ENCODE data around the gene TENM4.

Gene TENM4

DNA sequence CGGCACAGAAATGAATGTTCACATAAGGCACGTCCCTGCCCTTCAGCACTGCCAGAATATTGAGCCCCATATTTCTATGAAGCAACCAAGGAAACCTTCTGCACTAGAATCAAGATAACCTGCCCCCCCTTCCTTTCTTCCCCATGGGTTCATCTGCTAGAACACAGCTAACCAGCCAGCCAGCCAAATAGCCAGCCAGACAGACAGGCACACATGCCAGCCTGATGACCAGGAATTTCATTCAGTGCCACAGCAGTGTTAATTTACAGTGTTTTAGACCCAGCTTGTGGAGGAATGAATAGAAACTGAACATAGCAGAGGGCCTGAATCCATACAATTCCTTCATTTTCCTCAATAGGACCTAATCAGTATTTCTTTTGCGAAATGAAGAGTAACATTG is 57.0 kb downstream of the TENM4 start:
- no peak for DNase-seq

DNA sequence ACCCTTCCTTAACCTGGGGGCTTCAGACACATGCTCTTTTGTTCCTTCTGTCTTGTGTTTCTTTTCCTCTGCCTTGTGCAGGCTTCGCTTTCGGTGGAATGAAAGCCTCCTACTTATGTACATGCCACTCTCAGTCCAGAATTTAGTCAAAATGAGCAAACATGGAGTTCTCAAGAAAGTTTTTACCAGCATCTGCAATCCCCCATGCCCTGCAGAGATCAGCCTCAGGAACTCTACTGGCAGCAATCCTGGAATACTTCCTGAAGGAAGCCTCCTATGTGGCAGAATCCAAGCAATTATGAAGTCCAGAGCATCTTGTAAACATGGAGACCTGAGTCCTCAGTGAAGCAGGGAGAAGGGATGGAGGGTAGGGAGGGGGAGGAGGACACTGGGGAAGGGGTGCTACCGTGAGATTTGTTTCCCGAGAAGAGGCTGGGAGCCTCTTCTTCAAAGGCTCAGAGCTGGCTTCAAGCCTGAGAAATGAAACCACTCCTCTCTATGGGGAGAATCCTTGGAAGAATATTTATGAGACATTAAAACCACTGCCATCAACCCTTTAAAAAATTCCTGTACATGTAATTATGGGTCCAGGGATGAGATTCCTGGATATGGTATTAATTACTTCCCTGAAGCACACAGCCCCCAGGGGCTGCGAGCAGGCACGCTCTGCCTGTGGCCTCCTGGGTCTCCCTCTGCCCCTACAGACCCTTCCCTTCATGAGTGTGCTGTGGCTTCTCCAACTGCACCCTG is 58.4 kb downstream of the TENM4 start:
- DNase-seq: no peak

DNA sequence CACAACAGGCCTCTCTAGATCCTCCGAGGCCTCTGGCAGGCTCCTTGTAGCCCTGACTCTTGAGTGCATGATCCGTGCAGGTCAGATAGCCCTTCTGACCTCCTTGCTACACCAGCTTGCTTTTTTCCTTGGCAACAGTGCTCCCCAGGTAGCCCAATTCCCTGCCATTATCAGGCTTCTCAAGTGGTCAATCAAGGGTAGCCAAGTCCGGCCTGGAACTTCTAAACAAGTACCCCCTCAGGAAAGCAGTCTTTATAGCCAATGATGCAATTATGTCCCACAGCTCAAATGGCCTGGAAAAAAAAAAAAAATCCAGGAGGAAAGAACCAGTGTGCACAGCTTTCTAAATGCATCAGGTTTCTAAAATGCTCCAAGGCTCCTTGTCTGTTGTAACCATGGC is 59.8 kb downstream of the TENM4 start:
- DNase-seq: no peak

DNA sequence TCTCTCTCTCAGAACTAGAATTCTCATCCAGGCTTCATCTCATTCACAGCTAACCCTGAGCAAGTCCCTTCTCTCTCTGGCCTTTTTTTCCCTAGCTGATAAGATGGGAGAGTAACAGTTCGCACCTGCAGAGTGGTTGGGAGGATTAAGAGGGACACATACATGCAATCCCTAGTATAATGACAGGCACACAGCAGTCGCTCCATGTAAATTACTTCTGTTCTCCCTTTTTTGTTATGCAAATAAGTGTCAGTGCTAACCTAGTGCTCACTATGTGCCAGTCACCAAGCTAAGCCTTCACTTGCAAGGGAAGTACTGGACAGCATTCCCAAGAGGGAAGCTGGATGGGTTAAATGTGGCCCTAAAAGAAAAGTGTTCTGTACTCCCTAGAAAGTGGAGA is 63.4 kb downstream of the TENM4 start:
- no peak for DNase-seq

DNA sequence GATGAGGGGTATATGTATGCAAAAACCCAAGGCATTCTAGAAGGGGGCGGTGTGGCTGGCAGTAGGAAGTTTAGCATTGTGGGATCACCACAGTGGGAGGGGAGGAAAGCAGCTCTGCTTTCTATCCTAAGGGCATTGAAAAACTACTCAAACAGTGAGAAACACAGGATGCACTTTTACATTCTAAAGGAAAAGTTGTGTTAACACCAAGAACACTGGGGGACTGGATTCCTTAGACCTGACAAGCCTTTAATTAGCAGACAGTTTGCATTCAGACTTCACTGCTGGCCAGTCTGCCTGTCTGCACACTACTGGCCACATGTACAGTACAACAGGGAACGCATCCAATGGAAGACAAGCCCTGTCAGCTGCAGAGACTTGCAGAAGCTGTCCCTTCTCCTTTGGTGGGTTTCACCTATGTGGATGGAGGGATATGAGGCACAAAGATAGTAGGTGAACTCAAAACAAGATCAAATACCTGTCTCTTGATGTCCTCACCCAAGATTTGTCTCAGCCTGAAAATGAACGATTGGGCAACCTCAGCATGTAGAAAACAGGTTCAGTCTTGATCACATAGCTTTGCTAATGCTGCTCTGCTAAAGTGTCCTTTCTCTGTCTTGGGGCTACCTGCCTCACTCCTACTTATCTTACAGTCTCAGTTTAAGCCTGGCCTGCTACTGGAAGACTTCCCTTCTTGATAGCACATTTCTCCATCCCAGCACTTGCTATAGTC is 64.8 kb downstream of the TENM4 start:
- no peak for DNase-seq

DNA sequence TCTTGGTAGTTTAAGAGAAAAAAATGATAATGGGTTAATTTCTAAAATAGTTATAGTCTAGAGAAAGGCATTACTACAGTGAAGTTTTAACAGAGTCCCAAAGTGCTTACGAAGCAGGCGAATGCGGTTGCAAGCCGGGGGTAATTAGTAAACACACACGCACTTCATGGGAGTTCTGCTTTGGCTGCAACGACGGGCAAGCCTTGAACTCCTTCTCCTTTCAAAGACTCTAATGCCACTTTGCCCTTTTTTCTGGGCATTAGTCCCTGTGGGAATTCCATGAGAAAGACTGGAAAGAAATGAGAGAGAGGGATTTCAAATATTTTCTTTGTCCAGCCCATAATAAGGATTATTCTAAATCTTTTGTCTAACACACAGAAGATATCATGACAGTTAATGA is 66.1 kb downstream of the TENM4 start:
- no peak for DNase-seq

DNA sequence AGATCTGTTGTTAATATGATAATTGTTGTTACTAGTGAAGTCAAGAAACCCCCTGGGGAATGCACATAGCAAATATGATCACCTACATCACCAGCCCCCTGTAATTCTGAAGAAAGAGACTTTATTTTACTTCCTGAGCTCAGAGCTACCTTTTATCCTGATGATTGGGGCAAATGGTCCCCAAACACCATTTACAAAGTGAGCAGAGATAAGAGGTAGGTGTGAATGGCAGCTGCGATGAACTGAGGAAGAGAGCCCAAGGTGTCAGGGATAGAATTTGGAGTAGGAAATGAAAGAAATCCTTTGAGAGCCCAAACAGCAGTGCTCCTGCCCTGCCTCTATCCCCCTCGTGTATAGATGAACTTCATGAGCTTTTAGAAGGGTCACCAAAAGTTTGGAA is 69.1 kb downstream of the TENM4 start:
- DNase-seq: no peak

DNA sequence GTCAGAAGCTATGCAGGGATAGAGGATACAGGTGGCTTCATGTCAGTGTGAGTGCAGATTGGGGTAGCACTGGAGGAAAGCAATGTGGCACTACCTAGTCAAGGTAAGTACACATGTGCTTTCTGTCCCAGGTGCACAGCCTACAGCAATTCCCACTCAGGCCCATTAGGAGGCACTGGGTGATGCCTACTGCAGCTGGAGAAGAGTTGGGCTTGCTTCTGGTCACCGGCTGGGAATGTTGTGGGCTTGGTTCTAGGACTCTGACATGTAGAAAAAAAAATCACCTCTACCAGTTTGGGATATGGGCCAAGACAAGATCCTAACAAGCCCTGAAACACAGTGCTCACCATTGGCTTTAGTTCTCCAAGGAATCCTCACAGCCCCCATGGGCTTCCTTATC is 69.7 kb downstream of the TENM4 start:
- no peak for DNase-seq

DNA sequence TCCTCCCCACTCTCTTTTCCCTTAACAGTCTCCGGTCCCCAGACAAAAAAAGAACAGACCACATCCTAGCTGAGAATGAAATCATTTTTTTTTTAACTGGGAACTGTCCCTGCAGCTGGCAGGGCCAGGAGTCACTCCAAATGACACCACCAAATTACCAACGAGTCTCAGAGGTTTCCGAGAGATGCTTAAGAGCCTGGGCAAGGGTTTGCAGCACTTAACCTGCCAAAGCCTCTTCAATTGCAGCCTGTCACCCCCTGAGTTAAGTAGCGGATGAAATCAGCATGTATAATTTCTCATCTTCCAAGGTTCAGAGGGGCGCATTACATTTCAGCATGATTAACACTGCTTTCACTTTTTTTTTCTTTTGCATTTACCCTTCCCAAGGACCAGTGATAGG is 71.8 kb downstream of the TENM4 start:
- DNase-seq: no peak

DNA sequence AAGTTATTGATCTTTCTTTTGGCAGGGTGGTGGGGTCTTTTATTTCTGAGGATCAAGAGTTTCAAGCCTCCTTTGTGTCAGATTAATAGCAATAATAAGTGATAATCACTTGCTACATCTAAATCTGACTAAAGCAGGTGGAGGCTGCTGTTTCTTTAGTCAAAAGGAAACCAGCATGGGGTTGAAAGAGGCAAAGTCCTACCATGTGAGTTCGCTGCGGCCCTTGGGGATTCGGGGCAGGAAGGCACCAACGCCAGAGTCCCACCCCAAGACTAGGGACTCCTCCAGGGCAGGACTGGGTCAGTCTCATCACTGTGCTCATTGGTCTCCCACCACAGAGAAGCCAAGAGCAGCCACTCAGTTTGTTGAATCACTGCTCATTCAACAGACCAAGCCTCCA is 73.0 kb downstream of the TENM4 start:
- DNase-seq: no peak

DNA sequence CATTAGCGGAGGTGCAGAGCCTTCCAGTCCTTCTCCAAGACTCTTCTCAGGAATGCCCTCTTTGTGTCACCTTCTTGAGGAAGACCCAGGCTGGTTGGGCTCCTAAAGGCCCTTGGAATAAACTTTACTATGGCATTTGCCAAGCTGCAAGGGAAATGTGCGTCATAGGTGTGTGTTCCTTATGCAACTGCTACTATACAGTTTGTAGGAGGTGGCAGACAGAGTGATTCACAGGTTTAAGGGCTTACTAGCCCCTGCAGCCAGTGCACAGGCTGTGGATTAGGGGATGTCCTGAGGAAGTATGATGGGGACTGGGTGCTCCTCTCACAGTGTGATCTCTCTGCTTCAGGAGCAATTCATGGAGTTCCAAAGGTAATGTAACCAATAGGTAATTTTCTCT is 74.6 kb downstream of the TENM4 start:
- no peak for DNase-seq

DNA sequence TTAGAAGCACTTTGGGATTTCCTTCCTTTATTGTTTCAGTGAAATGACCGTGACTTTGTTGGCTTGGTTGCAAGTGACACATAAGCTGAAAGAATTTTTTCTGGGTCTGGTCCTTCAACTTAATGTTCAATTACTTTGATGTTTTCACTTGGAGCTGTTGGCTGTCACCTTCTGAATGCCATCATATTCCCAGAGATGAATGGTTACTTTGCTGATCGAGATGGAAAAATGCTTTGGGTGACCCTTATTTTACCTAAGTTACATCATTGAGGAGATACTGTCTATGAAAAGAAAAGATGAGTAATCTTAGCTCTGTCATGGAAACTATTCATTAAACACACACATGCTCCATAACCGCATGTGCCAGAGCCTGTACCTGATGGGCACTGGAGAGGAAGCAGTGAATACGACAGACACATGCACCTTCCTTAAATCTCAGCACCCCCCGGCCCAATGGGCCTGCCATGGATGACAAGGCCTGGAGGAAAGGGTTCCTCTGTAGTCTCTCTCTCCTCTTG is 76.9 kb downstream of the TENM4 start:
- no peak for DNase-seq

DNA sequence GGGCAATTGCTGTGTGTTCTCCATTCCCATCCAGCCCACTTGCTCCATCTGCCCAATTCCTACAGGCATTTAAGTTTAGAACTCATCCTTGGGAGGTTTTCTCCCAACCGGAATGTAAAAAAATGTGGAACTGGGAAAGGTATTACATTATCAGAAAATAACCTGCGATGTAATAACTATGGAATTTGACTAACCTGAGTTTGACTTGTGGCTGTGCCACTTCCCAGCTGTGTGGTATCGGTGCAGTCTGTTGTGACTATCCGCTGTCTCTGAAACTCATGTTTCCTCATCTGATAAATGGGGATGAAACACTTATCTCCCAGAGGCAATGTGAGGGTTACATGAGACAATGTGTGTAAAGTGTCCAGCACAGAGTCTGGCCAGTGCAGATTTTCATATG is 77.6 kb downstream of the TENM4 start:
- DNase-seq: no peak

DNA sequence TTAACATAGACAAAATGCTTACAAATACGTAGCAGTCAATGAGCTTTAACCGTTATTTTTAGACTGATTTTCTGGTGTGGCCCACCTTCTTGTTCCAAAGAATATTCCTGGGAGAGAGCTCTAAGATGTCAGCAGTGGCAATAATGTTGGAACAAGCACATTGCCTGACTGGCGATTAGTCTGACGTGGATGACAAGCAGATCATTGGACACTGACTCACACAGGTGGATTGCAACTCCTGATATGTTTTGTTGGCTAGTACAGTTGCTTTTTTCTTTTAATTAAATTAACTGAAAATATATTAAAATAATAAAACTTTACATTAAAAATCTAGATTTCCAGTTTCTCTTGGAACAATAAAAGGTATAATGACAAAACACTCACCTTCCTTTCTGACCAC is 78.0 kb downstream of the TENM4 start:
- DNase-seq: no peak

DNA sequence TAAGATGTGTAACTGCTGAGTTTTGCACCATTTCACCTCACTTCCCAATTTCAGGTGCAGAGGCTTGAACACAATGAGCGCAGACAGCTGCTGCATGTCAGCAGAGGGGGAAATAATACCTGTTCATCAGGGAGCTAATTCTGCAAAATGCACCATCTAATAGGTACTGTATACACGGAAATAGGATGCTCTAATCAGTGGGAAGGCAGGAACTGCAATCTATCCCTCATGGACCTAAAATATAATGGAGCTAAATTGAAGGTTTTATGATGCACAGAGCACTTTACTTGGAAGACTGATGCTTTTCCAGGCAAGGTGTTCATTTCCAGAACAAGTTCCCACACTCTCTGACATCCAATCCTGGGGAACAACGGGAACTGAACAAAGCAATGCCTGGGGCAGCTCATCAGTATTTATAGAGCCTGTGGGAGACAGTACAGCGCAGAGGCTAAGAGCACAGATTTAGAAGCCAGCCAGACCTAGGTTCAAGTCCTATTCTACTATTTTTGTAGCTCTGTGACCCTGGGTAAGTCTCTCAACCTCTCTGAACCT is 78.5 kb downstream of the TENM4 start:
- no peak for DNase-seq

DNA sequence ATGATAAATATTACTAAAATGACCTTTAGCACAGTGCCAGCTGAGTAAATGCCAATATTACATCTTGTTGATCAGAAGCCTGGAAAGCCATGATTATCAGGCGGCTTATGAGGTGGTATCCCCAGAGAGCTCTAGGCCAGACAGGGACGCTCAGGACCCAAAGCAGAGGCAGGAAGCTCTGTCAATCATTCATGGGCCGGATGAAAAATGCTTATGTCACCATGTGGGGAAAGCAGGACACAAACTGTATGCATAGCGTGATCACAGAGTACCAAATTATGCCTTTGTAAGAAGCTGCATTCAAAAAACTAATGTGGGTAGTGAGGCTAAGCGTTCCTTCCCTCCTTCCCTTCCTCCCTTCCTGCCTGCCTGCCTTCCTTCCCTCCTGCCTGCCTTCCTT is 82.6 kb downstream of the TENM4 start:
- DNase-seq: no peak

DNA sequence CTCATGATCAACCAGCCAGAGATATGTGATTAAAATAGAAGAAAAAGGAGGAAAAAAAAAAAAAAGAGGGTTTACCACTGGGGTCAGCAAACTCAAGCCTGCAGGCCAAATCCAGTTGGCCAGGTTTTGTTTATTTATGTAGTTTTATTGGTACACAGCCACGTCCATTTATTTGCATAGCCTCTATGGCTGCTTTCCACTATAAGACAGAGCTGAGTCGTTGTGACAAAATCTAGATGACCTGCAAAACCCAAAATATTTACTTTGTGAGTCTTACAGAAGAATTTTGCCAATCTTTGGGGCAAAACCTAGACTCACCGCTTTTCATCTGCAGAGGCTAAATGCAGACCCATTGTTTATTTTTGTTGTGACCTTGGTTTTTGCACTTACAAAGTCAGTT is 87.1 kb downstream of the TENM4 start:
- no peak for DNase-seq

DNA sequence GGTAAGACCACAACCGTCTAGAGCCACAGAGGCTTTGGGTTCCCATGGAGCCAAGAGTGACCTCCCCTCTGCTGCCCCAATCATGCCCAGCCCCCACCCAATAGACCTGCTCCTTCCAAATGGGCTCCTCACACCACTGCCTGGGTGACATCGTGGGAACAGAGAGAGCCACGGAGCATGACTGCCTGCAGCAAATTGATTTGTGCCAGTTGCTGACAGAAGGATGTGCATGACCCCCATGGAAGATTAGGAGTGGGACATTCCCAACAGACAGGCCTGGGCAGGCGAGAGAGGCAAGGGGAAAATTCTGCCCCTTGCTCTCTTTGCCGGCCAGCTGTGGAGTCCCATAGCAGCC is 88.5 kb downstream of the TENM4 start:
- DNase-seq: no peak

DNA sequence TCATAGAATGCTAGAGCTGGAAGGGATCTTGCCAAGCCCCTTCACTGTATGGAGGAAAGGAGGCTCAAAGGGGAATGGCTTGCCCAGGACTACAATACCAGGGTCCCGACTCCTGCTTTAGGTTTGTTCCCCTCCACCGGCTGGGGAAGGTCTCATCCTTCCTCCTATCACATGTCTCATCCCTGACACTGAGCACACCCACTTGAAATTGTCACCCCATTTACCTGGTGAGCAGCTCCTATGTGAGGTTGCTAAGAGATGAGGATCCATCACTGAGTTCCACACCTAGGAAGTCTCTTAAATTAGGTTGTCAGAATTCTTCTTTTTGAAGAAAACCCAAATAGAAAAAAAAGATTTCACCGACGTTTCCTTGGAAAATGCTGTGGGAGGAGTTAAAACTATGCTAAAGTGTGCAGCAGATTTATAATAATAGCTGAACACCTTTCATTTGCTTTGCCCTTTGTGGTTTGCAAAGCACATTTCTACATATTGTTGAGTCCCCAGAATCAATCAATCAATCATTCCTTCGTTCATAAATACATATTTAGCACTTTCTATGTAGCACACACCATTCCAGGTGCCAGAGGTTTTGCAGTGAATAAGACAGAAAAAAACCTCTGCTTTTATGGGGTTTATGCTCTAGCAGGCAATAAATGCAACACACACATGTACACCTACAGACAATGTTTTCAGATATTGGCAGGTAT is 91.7 kb downstream of the TENM4 start:
- DNase-seq: no peak

DNA sequence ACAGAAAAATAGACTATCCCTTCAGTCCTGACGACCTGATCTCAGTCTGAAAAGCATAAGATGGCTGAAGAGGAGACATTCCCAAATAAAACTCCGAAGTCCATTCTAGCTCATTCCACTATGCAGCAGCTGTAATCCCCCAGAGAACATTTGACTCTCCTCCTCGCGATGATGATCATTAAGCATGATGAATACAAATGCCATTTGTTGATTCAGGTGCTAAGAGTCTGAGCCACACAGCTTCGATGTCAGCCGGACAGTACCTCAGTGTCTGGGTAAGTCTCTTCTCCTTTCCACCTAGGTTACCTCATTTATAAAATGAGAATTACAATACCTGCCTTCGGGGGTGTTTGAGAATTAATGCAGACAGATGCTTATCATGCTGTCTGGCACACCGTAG is 94.8 kb downstream of the TENM4 start:
- DNase-seq: no peak

DNA sequence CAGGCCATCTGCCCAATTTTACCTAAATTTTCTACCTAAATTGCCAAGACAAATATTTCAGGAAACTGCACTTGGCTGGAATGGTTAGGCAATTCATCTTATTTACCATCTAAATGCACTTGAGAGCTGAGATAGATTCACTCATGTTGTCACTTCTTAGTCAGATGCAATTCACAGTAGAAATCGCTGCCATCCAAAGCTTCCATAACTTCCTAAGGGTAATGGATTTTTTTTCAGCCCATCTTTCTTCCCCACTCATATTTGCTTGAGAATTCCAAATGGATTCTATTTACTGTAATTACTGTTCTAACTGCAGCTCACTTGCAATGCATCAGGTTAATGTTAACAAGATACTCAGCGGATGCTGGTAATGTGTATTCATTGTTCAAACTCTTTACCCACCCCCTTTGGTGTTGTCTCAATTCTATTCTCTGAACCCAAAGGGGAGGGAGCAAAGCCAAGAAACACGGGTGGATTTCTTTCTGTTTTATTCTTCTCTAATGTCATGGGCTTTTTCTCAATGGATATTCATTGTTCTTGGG is 96.0 kb downstream of the TENM4 start:
- DNase-seq: no peak

DNA sequence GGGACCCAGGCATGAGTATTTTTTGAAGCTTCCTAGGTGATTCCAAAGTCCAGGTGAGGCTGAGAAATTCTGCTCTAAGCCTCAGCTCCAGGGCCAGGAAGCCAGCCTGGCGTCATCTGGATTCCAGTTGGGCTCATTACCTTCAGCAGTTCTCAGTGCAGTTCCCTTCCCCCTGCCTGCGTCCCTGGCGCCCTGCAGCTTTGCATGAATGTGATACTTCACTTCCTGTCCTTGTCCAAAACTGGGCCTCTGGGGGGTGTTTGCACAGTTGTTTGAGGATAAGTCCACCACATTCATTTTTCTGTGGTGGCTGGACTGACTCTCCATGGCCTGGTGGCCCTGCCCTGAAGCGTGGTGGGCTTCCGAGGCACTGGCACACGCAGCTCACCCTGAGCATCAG is 98.1 kb downstream of the TENM4 start:
- DNase-seq: no peak

DNA sequence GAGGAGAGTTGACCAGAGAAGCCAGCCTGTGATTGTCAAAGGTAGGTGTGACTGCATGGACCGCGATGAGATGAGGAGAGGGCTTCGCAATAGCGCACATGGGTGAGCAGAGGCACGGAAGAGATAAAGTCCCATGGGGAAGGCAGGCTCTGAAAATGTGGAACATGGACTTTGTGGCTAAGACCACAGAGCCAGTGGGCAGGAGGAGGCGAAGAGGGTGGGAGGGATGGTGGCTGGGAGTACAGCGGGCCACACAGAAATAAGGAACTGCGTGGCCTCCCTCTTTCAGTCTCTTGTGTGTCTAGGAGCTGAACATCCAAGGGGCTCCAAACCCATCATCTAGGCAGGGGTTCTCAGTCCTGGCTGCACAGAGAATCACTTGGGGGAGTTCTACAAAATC is 98.6 kb downstream of the TENM4 start:
- no peak for DNase-seq

DNA sequence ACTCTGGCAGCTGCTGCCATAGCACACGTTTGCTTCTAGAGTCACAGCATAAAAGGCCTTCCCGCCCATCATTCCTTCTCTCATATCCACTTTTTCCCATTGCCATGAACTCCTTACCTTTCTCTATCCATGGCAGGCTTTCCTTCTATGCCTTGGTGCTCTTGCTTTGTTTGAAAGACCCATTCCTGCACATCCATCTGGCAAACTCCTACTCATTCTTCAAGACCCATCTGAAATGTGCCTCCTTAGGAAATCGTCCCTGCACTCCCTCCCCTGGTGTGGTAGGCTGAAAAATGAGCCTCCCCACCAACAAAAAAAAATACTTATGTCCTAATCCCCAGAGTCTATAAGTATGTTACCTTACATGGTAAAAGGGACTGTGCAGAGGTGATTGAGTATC is 100.3 kb downstream of the TENM4 start:
- DNase-seq: no peak

Measured in activated CD4-positive, alpha-beta T cell treated with anti-CD3 and anti-CD28 coated beads, Interleukin-2, amount 50 U/mL, for 48 hours (primary cell).